Fibroblast of peridontal ligament (primary cell): ENCODE measurements around the gene COLQ.
"Not testable (repeated sequence)": the region's sequence is repeated elsewhere in the genome, so short reads cannot be mapped to it uniquely, and the experiment has no call there.

ENCODE experiments used
- DNase-seq: peaks from one replicate; pipeline ENCODE4 v3.0.0-alpha.2; 2010; ENCODE audit errors: extremely low read depth

The COLQ gene

DNA sequence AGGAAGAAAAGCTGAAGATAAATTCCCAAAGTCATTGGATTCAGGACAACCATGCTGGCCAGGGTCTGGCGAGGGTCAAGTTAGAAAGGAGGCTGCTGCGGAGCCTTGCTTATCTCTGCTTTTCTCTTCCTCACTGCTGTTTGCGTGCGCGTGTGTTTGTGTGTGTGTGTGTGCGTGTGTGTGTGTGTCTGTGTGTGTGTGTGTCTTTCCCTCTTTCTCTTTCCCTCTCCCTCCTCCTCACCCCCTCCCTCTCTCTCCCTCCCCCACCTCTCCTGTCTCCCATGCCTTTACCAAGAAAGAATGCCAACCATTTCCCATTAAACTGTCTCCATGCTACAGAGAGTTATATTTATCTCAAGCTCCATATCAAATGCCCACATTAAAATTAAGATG lies at the start of gene COLQ:
COLQ (minus strand) TSS at position 134 of the 393 bp plus-strand sequence; CDS start at position 53, 81 bp downstream.
- no peak for DNase-seq

DNA sequence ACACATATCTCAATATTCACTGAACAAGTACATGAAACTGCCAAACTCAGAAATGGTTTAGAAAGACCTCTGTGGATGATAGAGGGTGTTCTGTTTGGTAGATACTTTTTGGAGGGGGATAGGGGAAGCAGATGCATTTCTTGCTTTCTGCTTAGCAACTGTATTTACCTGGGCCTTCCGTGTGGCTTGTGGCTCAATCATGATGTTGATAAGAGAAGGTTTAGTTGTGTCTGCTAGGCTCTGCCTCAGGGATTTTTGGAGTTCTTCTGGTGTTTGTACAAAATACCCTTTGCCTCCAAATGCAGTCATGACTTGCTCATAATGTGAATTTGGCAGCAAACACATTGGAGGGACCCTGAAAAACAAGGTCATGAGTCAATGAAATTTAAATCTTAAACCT lies 41.7 kb upstream of the COLQ start:
- peak; percentile 28 for DNase-seq

DNA sequence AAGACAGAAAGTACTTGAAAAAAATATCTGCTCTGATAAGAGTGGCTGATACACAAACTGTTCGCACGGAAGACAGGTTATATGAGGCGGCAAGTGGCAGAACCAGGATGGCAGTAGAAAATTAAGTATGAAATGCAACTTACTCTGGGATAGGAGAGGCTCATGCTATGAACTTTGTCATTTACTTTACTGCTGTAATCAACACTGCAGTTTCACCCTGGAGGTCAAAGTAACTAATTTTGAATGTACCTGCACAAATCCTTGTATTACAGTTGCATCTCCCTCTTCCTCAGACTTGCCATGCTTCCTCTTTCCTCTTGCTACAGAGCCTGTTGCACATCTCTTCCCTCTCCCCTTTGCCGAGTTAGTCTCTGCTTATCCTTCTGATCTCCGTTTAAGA lies 41.1 kb upstream of the COLQ start:
- no peak for DNase-seq

DNA sequence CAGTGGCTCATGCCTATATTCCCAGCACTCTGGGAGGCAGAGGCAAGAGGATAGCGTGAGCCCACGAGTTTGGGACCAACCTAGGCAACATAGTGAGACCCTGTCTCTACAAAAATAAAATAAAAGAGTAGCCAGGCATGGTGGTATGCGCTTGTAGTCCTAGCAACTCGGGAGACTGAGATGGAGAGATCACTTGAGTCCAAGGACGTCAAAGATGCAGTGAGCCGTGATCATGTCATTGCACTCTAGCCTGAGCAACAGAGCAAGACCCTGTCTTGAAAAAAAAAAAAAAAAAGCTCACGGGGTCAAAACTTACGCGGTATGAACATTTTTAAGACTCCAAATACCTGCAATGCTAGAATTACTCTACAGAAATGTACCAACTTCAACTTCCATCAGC lies 37.1 kb upstream of the COLQ start:
- no peak for DNase-seq

DNA sequence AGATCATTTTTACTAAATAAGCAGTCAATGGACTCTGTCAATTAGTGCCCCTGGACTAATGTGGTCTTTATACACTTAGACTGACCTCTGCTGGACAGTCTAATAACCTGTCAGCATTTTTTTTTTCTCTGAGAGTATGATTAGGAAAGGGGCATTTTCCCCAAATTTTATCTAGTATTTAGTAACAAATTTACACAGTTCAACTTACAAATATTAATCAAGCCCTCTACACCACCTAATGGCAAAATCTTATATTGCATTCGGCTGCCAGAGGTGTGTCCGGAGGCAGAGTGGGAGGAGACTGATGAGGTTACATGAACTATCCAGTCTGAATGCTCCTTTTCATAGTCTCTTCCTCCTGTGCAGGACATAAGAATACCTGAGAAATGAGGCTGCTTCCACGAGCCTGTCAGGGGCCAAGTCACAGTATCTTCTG lies 36.0 kb upstream of the COLQ start:
- peak; percentile 81 for DNase-seq

DNA sequence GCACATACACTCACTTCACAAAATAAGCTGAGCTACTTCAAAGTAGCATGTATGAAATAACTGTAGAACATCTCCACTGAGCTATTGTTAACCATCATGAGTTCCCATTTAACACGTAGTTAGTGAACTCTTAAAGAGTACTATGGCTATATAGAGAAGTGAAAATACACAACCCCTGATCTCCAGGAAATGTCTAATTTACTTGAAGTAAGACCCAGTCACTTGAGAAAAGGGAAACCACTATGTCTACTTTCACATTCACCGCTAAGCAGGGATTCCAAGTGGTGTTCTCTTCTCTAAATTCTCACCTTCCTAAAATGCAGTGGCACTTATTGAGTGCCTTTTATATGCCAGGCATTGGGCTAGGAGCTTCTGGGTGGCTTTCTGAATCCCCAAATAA lies 35.0 kb upstream of the COLQ start:
- DNase-seq: no peak

DNA sequence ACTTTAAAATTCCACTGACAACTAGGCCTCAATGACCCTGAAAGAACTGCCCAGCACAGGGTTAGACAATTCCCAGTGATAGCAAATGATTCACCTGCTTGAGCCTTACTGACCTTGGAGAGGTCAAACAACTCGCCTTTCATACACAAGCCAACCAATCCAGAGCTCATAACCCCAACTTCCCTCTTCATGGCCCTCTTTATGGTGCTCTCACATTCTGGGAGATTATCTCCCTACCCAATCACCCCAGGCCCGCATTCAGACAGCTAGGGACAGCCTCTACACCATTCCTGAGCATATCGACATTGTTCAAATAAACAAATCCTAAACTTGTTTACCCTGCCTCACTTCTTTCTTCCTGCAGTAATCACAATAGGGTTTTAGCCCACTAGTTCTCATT lies 32.2 kb upstream of the COLQ start:
- DNase-seq: no peak

DNA sequence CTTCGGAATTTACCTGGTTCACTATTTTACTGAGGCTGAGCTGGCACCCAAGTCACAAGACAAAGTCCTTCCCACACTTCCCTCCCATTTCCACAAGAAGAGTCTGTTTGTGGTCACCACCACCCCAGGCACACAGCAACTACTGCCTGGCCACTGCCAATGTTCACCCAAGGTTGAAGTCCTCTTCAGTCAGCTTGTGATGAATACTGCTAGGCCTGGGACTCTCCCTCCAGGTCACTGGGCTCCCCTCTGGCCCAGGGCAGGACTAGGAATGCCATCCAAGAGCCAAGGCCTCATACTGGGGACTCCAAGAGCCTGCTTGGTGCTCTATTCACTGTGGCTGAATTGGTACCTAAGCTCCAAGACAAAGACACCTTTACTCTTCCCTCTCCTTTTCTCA lies 30.4 kb upstream of the COLQ start:
- DNase-seq: no peak

DNA sequence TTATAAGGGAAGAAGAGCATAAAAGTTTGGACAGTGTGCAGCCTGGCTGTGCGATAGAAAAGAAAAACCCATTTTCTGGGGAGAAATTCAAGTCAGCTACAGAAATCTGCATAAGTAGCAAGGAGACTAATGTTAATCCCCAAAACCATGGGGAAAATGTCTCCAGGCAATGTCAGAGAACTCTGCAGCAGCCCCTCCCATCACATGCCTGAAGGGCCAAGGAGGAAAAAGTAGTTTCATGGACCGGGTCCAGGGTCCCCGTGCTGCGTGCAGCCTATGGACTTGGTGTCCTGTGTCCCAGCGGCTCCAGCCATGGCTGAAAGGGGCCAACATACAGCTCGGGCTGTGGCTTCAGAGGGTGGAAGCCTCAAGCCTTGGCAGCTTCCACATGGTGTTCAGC lies 28.3 kb upstream of the COLQ start:
- no peak for DNase-seq

DNA sequence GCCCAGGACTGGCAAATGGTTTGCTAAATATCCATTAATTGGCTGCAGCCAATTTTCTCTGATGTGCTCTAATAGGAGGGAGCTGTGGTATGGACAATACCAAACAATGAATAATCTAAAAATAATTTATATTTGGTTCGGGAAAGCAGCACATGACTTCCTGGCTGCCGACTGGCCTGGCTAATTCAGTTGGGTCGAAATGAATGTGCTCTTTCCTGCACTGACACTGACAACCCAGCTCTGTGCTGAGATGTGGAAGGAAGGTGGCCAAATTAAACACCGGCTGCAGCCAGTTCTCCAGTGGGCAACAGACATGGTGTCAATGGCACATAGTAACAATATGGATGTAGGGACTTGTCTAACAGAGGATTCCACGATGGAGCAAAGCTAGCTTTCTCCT lies 21.1 kb upstream of the COLQ start:
- DNase-seq: no peak

DNA sequence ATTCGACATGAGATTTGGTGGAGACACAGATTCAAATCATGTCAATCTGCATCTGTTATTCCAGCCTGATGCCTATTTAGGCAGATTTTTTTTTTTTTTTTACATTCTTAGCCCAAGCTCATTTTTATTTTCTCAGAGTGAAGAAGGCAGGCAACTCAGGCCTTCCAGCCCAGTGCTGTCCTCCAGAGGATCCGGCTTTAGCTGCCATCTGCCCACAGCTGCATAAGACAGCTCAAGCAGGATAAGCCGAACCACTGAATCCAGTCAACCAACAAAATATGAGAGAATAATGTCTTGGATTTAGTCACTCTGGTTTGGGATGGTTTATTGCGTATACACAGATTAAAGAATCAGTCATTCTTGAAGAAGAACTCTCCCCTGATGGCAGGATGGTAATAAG lies 19.9 kb upstream of the COLQ start:
- no peak for DNase-seq

DNA sequence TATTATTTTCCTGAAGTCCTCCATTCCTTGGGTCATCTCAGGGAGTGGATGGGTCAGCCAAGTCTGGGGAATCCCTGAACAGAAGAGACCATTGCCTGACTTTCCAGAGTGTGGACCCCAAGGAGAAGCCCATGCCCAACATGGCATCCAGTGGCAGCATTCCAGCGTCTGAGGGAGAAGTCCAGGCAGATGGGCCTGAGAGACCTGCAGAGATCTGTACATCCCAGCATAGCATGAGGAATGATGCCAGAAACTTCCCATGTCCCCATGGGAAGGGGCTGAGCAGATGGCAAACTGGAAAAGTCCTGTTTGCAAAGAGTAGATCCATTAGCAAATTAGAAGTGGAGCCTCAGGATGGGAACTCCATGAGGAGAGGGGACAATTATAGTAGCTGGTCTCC lies 17.6 kb upstream of the COLQ start:
- DNase-seq: no peak

DNA sequence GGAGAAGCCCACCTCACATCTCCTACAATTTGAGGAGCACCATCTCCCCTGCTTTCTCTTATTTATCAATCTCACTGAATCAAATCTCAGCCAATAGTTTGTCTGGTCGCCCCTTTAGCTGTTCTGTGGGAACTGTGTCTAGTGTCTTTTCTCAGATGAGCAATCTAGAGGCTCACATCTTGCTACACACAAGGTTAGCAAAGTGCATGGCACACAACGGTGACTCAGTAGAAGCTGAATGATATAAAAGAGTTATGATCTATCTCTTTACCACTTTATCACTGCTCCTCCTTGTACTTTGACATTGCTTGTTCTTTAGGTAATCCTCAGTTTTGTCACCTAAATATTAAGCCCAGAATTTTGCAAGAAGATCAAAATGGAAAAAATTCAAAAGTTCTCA lies 16.8 kb upstream of the COLQ start:
- DNase-seq: no peak

DNA sequence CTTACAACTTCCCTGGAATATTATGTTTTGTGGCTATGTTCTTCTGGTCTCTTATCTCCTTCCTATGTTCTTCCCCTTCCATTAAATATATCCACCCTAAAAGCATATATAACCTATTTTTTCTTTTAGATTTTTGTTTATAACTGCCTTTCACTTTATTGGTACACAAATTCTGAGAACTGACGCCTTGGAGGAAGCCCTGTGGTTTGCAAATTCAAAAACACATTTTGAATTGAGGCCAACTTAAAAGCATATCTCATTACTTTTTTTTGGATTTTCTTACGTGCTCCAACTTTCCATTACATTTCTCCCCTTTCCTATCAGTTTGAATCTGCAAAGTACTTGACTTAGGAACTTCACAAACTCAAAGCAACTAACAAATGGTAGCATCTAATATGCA lies 15.3 kb upstream of the COLQ start:
- DNase-seq: no peak

DNA sequence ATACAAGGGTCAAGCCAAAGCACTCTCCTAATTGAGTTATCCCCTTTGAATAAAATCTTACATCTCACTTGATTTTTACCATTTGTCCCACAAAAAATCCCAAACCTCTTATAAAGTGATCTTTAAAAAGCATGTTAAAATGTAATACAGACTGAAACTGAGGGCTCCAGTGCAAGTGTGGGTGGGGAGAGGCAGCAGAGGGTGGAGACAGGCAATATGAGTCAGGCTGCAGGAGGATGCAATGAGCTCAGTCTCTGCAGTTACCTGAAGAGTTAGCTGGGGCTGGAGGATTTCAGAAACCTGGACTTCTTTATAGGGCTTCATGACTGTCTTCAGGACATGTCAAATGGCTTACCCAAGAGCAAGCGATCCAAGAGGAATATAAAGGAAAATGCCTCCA lies 14.2 kb upstream of the COLQ start:
- DNase-seq: no peak

DNA sequence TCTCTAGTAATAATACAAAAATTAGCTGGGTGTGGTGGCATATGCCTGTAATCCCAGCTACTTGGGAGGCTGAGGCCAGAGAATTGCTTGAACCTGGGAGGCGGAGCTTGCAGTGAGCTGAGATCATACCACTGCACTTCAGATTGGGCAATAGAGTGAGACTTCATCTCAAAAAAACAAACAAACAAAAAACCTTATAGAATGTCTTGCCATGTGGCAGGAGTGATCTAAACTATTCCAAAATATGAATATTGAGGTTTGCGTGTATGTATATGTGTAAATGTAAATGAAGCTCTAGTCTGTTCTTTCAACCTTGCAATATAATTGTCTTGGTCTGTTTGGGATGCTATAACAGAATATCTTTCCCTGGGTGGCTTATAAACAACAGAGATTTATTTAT lies 11.1 kb upstream of the COLQ start:
- not testable (repeated sequence) for DNase-seq

DNA sequence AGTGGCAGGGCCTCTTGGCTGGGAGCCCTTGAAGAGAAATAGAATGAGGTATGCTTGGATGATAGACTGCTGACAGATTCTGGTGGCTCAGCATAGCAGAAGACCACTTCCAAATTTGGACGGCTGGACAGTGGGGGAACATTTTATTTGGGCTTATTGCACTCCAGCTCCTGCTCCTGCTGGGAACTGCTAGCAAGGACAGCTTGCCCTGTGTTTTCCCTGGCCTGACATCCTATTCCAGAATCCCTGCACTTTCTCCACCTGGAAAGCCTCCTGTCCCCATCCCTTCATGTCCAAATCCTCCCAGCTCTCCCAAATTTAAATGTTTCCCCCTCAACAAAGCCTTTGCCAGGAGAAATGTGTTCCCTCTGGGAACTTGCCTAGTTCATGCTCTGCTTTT lies 9.8 kb upstream of the COLQ start:
- DNase-seq: no peak

DNA sequence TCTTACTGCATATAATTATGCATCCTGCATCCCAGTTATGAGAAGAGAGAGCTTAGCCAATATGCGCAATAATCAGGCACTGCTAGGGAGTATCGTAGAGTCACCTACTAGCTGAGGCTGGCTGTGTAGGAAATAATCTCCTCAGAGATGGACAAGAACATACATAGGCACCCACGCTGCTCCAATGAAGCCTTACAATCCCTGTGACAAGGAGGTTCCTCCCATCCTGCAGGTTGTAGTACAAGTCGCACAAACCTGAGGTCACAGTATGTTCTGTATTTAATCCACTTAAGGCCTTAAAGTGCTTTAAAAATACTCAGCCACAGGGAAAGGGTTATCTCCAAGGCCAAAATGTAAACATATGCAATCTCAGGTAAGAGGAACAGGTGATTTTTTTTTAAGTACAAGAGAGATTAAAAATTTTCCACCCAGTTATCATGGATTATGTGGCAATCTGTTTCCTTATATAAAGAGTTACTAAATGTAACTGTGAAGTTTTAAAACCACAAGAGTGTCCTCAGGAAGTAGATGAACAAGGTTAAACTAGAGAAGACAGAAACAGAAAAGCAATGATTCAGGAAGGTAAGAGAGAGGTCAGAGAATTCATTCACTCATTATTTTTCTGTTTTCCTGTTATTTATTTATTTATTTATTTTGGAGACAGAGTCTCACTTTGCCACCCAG lies 7.5 kb upstream of the COLQ start:
- no peak for DNase-seq

DNA sequence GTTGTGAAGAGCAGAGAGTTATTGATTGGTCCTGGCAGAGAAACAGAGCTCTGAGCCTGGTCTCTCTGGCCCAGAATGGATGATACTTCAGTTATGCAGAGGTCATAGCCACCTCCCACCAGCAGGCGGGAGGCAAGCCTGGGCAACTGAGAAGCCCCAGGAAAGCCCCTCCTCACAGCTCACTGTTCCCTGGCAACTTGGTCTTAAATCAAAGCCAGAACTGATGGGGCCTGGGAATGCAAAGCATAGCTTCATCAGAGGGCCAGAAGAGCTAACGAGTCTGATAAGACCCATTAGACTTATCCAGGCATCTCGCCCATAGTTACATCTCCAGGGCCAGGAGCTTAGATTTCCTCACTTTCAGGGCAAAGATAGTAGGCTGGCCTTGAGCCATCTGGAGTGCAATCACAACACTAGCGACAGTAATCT lies 5.5 kb upstream of the COLQ start:
- peak; percentile 12 for DNase-seq

DNA sequence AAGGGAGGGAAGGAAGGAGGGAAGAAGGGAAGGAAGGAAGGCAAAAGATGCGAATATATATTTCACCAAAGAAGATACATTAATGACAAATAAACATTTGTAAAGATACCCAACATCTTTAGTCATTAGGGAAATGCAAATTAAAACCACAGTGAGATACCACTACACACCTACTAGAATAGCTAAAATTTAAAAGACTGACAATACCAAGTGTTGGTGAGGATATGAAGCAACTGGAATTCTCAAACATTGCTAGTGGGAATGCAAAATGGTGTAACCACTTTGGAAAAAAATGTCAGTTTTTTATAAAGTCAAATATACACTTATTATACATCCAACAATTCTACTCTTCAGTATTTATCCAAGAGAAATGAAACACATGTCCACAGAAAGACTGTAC lies 4.3 kb upstream of the COLQ start:
- no peak for DNase-seq

DNA sequence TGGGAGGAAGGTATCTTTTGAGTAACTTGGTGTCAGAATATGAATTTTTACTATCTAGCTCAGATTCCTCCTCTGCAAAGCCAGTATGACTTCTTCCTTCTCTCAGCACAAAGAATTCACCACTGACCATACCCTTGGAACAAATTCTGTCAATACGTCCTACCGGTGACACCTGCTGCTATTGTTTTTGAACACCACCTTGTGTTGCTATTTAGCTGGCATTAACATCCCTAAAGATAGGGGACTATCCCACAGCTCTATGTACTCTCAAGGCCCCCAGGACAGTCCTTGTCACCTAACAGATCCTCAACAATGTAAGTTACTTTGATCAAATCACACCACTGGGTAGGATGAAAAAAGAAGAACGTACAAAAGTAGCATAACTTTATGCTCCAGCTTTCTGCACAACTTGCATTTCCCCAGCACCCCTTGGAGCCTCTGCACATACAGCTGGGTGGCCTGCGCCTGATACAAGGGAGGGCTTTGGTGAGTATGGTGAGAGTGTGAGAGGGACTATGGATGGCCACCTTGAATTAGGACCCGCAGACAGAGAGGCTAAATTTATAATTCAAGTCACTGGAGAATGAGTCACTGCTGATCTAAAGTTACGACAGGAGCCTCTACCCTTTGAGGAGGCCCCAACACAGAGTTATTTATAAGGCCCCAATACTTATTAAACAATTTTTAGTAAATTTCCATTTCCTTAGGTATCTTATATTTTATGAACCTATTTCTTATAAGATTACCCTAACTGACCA lies 2.3 kb upstream of the COLQ start:
- DNase-seq: no peak

DNA sequence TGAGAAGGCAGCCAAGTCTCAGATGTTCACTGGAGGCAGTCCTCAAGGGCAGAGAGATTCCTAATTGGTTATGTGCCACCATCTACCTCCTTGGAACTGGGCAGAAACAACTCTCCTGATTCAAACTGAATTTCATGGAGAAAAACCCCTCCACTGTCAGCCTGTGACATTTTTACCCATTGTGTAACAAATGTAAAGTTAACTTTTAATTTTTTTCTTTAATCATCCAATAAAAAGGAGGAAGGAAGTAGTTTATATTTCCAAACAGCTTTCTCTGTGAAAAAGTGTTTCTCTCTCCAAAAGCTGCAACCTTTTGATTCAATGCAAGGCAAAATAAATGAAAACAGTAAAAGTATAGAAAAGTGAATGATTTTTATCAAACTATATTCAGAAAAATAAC lies 510 bp upstream of the COLQ start:
- no peak for DNase-seq

DNA sequence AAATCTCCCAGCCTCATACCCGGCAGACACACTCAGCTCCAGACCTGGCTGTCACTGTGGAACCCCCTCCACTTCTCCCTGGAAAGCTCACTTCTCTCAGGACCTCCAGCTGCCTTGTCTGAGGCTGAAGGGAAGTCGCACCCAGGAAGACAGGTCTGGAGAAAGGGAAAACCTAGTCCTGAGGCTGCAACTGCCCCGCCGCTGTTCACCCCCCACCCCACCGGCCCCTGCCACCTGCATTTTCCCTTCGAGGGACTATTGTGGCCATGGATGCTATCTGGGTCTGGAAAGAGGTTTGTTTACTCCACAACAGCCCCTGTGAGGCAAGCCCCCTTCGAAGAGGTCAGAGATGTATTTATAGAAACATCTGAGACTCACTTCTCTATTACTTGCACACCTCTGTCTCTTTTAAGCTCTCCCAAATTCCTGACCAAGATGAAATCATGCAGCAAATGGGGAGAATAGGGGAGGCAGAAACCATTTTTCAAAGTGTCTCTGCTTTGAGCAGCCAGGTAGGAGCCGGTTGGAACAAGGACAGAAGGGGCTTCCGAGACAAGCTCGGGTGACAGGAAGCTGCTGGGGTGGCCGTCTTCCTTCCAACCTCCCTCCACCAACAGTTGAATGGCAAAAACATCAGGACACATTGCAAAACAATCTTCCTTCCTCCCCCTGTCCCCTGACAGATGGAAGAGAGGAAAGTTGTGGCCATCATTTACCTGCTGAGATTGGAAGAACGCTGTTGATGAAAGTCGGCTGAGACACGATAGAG lies 518 bp downstream of the COLQ start:
- DNase-seq: no peak
